GM19395 (cell line): ENCODE results near the gene EPHA7.

Source experiments
- ATAC-seq: cut with Tn5 transposase; IDR thresholded peaks from one replicate; pipeline ENCODE4 v1.9.1; 2021; ENCODE audit warnings: mild to moderate bottlenecking, moderate library complexity; ENCODE audit not compliant: unreplicated experiment

Gene EPHA7

GRCh38 chr6:93259332-93259731, 160.0 kb downstream of the EPHA7 start:
- no peak for ATAC-seq

- no peak for ATAC-seq
Measured at GRCh38 chr6:93252930-93253329, 166.4 kb downstream of the EPHA7 start.

- ATAC-seq = no peak
Measured at GRCh38 chr6:93248631-93249030, 170.7 kb downstream of the EPHA7 start.

GRCh38 chr6:93243231-93243778, 176.1 kb downstream of the EPHA7 start:
- no peak for ATAC-seq

GRCh38 chr6:93242049-93242448, 177.3 kb downstream of the EPHA7 start:
- no peak for ATAC-seq

- no peak for ATAC-seq
Measured at GRCh38 chr6:93238632-93239031, 180.7 kb downstream of the EPHA7 start.

- ATAC-seq = no peak
Measured at GRCh38 chr6:93235775-93236174, 183.6 kb downstream of the EPHA7 start.

- ATAC-seq = no peak
Measured at GRCh38 chr6:93226822-93227221, 192.5 kb downstream of the EPHA7 start.

- no peak for ATAC-seq
Measured at GRCh38 chr6:93222071-93222851, 197.1 kb downstream of the EPHA7 start.

- no peak for ATAC-seq
Measured at GRCh38 chr6:93219447-93219846, 199.9 kb downstream of the EPHA7 start.

- ATAC-seq = no peak
Measured at GRCh38 chr6:93218096-93218495, 201.3 kb downstream of the EPHA7 start.

- no peak for ATAC-seq
Measured at GRCh38 chr6:93213028-93213427, 206.3 kb downstream of the EPHA7 start.

- no peak for ATAC-seq
Measured at GRCh38 chr6:93210908-93211307, 208.5 kb downstream of the EPHA7 start.

GRCh38 chr6:93209358-93209757, 210.0 kb downstream of the EPHA7 start:
- no peak for ATAC-seq

GRCh38 chr6:93196406-93196970, 222.9 kb downstream of the EPHA7 start:
- no peak for ATAC-seq

- ATAC-seq = no peak
Measured at GRCh38 chr6:93194480-93194879, 224.9 kb downstream of the EPHA7 start.

GRCh38 chr6:93193868-93194267, 225.5 kb downstream of the EPHA7 start:
- no peak for ATAC-seq
